GM12872 (cell line): ENCODE data around the gene ZNF785.

ENCODE experiments used
- TF ChIP-seq, protein P1 (sequence below): IDR thresholded peaks from 3 replicates; pipeline ENCODE4 v1.5.1; 2011; ENCODE audit warnings: low read depth, mild to moderate bottlenecking, low read length, moderate library complexity; ENCODE audit not compliant: insufficient read depth

The ZNF785 gene

DNA sequence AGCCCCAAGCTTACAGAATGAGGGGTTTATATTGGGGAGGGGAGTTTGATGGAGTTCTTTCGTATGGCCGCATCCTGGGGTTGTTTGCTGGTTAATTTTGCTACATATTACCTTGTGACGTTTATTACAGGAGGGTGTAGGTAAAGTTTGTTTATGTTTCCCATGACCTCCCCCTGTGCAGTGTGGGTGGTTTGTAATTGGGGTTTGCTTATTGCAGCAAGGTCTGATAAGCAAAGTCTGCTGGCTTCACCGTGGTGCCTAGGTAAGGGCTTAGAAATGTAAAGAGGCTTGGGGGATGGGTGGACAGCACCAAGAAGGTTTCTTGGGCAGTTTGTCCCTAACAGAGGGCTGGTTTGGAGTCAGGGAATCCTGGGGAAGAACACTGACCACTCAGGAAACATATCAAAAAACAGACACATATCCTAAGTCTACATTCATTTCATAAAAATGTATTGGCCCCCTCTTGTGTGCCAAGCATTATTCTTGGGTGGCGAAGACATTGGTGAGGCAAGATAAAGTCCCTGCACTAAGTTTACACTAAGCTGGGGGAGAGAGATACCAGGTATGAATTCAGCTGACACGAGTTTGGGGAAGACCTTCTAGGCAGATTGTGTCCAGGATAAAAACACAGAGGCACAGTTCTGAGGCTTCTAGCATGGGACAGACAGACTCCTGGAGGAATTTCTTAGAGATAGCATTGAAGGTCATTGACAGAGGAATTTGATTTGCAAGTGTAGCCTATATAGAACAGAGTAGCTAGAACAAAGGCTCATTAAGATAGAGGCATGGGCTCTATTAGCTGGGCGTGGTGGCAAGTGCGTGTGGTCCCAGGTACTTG is 36.9 kb downstream of the ZNF785 start:
- TF ChIP-seq, protein P1, sequence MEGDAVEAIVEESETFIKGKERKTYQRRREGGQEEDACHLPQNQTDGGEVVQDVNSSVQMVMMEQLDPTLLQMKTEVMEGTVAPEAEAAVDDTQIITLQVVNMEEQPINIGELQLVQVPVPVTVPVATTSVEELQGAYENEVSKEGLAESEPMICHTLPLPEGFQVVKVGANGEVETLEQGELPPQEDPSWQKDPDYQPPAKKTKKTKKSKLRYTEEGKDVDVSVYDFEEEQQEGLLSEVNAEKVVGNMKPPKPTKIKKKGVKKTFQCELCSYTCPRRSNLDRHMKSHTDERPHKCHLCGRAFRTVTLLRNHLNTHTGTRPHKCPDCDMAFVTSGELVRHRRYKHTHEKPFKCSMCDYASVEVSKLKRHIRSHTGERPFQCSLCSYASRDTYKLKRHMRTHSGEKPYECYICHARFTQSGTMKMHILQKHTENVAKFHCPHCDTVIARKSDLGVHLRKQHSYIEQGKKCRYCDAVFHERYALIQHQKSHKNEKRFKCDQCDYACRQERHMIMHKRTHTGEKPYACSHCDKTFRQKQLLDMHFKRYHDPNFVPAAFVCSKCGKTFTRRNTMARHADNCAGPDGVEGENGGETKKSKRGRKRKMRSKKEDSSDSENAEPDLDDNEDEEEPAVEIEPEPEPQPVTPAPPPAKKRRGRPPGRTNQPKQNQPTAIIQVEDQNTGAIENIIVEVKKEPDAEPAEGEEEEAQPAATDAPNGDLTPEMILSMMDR: no peak

DNA sequence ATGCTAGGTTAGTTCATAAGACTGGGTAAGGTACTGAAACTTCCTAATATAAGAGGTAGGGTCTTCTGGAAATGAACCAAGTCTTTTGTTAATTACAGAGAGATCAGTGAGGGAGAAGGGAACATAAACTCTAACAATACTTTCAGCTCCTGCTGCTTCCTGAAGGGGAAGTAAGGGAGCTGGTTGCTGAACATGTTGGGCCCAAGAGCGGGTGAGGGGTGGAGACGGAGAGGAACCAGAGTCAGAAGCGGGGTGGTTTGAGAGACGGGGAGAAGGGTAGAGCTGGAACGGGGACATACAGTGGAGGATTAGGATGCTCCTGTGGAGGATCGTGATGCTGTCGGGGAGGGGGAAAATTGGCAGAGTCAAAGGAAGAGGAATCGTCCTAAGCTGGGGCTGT is 39.4 kb downstream of the ZNF785 start:
- TF ChIP-seq, protein P1: no peak

DNA sequence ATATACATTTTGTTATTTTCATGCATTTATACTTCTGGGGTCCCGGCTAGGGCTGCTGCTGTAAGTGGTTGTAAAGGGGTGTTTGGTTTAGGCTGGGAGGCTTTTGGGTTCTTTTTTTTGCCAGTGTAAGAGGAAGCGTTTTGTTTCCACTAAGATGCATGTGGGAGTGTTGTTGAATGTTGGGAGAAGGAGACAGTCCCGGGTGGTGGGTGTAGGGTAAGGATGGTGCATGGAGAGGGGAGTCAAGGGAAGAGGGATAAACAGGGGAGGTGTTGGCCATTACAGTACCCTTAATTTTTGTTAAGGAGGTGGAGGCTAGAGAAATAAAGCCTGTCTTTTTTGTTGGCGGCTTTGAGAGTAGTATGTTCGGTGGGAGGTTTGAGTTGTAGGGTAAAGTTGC is 42.4 kb downstream of the ZNF785 start:
- TF ChIP-seq, protein P1: no peak

DNA sequence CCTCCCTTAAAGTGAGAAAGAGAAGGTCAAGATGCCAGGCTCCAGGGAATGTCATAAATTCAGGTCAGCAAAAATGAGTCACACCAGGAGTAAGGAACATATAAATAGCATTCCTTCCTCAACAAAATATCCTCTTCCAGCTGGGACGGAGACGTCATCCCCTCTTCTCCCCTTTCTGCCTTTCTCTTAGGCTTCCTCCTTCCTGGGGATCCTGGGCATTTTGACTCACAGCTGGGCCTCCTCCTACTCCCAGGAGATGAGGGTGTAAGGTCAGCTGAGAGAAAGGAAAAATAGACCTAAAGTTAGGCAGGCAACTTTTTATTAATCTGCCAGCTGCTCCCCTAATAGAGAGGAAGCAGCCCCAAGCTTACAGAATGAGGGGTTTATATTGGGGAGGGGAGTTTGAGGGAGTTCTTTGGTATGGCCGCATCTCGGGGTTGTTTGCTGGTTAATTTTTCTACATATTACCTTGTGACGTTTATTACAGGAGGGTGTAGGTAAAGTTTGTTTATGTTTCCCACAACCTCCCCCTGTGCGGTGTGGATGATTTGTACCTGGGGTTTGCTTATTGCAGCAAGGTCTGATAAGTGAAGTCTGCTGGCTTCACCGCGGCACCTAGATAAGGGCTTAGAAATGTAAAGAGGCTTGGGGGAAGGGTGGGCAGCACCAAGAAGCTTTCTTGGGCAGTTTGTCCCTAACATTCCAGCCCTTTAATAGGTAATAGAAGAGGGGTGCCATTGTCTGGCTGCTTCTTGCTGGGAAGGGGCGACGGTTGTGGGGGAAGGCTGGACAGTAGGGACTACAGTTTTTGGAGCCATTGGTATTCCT is 43.8 kb downstream of the ZNF785 start:
- TF ChIP-seq, protein P1: no peak

DNA sequence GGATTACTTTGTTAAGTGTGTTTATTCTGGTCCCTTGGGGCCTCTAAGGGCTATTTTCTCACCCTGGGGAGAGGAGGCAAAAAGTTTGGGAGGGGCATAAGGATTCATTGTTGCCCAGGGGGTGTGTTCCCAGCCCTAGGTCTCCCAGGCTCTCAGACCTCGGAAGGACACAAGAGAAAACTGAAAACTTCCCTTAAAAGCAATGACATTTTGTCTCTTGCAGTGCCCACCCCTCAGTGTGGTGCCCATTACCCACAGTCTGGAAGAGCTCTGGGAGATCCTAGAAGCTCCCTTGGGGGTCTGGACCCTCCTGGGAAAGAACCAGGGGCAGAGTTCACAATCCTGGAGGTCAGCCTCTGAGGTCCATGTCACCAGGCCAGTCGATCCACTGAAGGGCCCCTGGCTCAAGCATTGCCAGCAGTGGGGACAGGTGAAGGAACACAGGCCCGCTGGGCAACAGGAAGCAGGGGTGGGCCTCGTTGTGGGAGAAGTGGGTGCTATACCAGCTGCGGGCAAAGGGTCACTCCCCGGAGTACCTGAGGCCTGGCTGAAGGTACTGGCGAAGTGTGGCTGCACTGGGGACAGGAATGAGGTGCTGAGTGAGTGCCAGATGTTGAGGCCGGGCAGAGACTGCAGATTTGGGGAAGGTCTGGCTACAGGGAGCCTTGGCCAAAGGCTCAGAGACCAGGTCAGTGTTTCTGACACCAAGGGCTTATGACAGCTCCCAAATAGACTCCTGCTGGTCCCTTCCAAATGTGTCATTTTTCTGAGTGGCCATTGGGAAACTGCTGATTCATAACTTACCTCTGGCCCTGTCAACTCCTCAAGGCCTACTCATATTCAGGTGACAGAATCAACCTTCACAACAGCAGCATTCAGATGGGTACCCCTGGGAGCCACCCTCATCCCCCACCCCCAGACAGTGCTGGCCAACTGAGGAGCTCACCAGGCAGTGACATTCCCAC is 46.2 kb downstream of the ZNF785 start:
- TF ChIP-seq, protein P1: no peak

DNA sequence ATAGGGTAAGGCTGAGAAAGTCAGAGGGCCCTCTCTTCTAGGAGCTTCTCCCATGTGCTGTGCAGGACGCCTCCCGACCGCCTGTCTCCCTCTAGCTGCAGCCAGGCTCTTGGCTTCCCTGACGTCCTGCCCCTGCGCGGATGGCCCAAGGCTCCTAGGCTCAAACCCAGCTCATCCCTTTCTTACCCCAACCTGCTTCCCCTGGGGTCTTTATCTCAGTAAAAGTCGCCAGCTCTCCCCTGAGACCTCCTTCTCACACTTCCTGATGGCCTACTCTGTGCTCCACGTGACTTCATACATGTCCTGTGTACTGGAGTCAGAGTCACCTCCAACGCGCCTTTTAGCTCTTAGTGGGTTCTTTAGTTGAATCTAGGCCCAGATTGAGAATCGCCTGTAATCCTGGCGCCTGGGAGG is 49.7 kb downstream of the ZNF785 start:
- TF ChIP-seq, protein P1: peak; percentile 80
